Duodenal mucosa (tissue), 2 donors: ENCODE data around the gene CPD.
"Not testable (repeated sequence)": the region's sequence is repeated elsewhere in the genome, so short reads cannot be mapped to it uniquely, and the experiment has no call there.

ENCODE experiments used
- H3K27ac ChIP-seq: one replicate; pipeline ENCODE4 v1.7.0; 2013; ENCODE audit warnings: low read depth, low read length
- H3K27me3 ChIP-seq, 2 donors: one replicate each; pipeline ENCODE4 v1.7.0; 2013; ENCODE audit warnings: low read length in 2 of 2, control low read depth in 1 of 2; ENCODE audit not compliant: insufficient read depth in 2 of 2, control insufficient read depth in 1 of 2
- H3K36me3 ChIP-seq, 2 donors: one replicate each; pipeline ENCODE4 v1.7.0; 2013; ENCODE audit warnings: low read length in 2 of 2, control low read depth in 1 of 2; ENCODE audit not compliant: insufficient read depth in 2 of 2, control insufficient read depth in 1 of 2
- H3K4me1 ChIP-seq, 2 donors: one replicate each; pipeline ENCODE4 v1.7.0; 2013; ENCODE audit warnings: low read length in 2 of 2, control low read depth in 1 of 2; ENCODE audit not compliant: insufficient read depth in 2 of 2, control insufficient read depth in 1 of 2
- H3K4me3 ChIP-seq, 2 donors: one replicate each; pipeline ENCODE4 v1.7.0; 2013; ENCODE audit warnings: low read length in 2 of 2, low read depth in 1 of 2
- H3K9ac ChIP-seq, 2 donors: one replicate each; pipeline ENCODE4 v1.7.0; 2013; ENCODE audit warnings: low read length in 2 of 2, low read depth in 1 of 2
- H3K9me3 ChIP-seq, 2 donors: one replicate each; pipeline ENCODE4 v1.7.0; 2013; ENCODE audit warnings: low read length in 2 of 2, control low read depth in 1 of 2; ENCODE audit not compliant: control insufficient read depth in 1 of 2

CPD gene

GRCh38 chr17:30450125-30451027 lies 71.6 kb downstream of the CPD start:
- H3K4me1 ChIP-seq, result no peaks in the 10 kb centered on the region
- H3K27ac ChIP-seq, result no peak overlapping the region
- H3K27me3 ChIP-seq, result no peaks in the 10 kb centered on the region

DNA sequence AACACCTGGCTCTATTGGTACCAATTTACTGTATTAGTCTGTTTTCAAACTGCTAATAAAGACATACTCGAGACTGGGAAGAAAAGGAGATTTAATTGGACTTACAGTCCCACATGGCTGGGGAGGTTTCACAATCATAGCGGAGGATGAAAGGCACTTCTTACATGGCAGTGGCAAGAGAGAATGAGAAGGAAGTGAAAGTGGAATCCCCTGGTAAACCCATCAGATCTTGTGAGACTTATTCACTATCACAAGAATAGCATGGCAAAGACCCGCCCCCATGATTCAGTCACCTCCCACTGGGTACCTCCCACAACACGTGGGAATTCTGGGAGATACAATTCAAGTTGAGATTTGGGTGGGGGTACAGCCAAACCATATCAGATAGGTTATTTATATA lies 75.9 kb downstream of the CPD start:
- no peaks in the 10 kb centered on the region for H3K27me3 ChIP-seq
- no peaks in the 10 kb centered on the region for H3K4me1 ChIP-seq
- H3K9ac ChIP-seq, result no peak overlapping the region
- H3K27ac ChIP-seq, result no peak overlapping the region
- peaks cover 15 to 55% of the 10 kb centered on the region in 2 donors for H3K36me3 ChIP-seq
- H3K4me3 ChIP-seq, result no peak overlapping the region
- no peaks in the 10 kb centered on the region for H3K9me3 ChIP-seq

More at GRCh38 chr17:30450125-30451027, 71.6 kb downstream of the CPD start:
- Histone ChIP-seq H3K36me3 (peaks cover 6 to 38% of the 10 kb centered on the region in 2 donors), H3K4me3 (no peak overlapping the region), H3K9me3 (no peaks in the 10 kb centered on the region), H3K9ac (no peak overlapping the region)

DNA sequence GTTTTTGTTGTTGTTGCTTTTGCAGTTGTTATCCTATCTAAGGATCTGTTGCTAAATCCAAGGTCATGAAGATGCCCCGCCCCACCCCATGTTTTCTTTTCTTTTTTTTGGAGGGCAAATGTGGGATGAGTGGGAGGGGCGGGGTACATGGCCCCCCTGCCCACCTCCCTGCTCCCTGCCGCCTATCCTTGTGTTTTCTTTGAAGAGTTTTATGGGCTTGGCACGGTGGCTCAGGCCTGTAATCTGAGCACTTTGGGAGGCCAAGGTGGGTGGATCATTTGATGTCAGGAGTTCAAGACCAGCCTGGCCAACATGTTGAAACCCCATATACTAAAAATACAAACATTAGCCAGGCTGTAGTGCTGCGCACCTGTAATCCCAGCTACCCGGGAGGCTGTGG lies 79.6 kb downstream of the CPD start:
- Histone ChIP-seq H3K36me3 (peaks cover 28 to 36% of the 10 kb centered on the region in 2 donors), H3K9ac (no peak overlapping the region), H3K27ac (no peak overlapping the region), H3K4me1 (no peaks in the 10 kb centered on the region), H3K27me3 (no peaks in the 10 kb centered on the region), H3K9me3 (no peaks in the 10 kb centered on the region), H3K4me3 (no peak overlapping the region)

- not testable (repeated sequence) for H3K9me3 ChIP-seq, H3K27me3 ChIP-seq, H3K4me3 ChIP-seq, H3K9ac ChIP-seq, H3K4me1 ChIP-seq, H3K27ac ChIP-seq
- H3K36me3 ChIP-seq, result peaks cover 28 to 36% of the 10 kb centered on the region in 2 donors
Observed at GRCh38 chr17:30458797-30459413, 80.2 kb downstream of the CPD start.

- Histone ChIP-seq H3K4me3 (no peak overlapping the region), H3K27me3 (no peaks in the 10 kb centered on the region), H3K36me3 (peaks cover 0 to 22% of the 10 kb centered on the region in 2 donors), H3K9ac (no peak overlapping the region), H3K27ac (no peak overlapping the region), H3K9me3 (no peaks in the 10 kb centered on the region), H3K4me1 (no peaks in the 10 kb centered on the region)
Observed at GRCh38 chr17:30468465-30468864, 89.7 kb downstream of the CPD start.

GRCh38 chr17:30472238-30472890 lies 93.6 kb downstream of the CPD start:
- Histone ChIP-seq H3K9me3 (no peaks in the 10 kb centered on the region), H3K36me3 (no peaks in the 10 kb centered on the region), H3K4me1 (peaks cover 5 to 7% of the 10 kb centered on the region in 2 donors), H3K9ac (no peak overlapping the region), H3K27ac (no peak overlapping the region), H3K27me3 (no peaks in the 10 kb centered on the region), H3K4me3 (no peak overlapping the region)

GRCh38 chr17:30475206-30475605 lies 96.5 kb downstream of the CPD start:
- H3K27me3 ChIP-seq, result no peaks in the 10 kb centered on the region
- H3K27ac ChIP-seq, result no peak overlapping the region
- no peak overlapping the region for H3K9ac ChIP-seq
- no peaks in the 10 kb centered on the region for H3K9me3 ChIP-seq
- peaks cover 5 to 14% of the 10 kb centered on the region in 2 donors for H3K4me1 ChIP-seq
- H3K36me3 ChIP-seq, result no peaks in the 10 kb centered on the region
- no peak overlapping the region for H3K4me3 ChIP-seq

GRCh38 chr17:30476726-30477082 lies 98.0 kb downstream of the CPD start:
- no peaks in the 10 kb centered on the region for H3K9me3 ChIP-seq
- peaks cover 5 to 14% of the 10 kb centered on the region in 2 donors for H3K4me1 ChIP-seq
- H3K27me3 ChIP-seq, result no peaks in the 10 kb centered on the region
- H3K36me3 ChIP-seq, result peaks cover 0 to 8% of the 10 kb centered on the region in 2 donors
- no peak overlapping the region for H3K27ac ChIP-seq
- H3K4me3 ChIP-seq, result peak overlapping the region; percentile 94 to 96
- peak overlapping the region; percentile 48 to 99 for H3K9ac ChIP-seq

GRCh38 chr17:30477083-30477773 lies 98.5 kb downstream of the CPD start, which contains the start of gene GOSR1:
TSS of gene GOSR1 (plus strand) at chr17:30477408. CDS start at chr17:30477434, 26 bp downstream.
- Histone ChIP-seq H3K36me3 (peaks cover under 1 to 9% of the 10 kb centered on the region in 2 donors), H3K9ac (peak within 1 kb of the TSS; percentile 92 to 99), H3K4me3 (peak within 1 kb of the TSS; percentile 94 to 96), H3K4me1 (peaks cover 5 to 14% of the 10 kb centered on the region in 2 donors), H3K9me3 (no peaks in the 10 kb centered on the region), H3K27me3 (no peaks in the 10 kb centered on the region), H3K27ac (peak within 1 kb of the TSS; percentile 81)
